GM23338 (cell line): ENCODE measurements around the gene C3orf49. TPM values are rescaled to one million over a fixed set of nuclear protein-coding genes. Genes with fewer than 3 reads are reported as not detected.

ENCODE experiments used
- ATAC-seq: fragments of 200-7000 bp; cut with Tn5 transposase; 3 replicates; pipeline ENCODE4 v1.9.1; 2020
- DNase-seq: peaks from one replicate; pipeline ENCODE4 v3.0.0-alpha.2; 2015; ENCODE audit warnings: low spot score
- H2AFZ ChIP-seq: fragments of 200-600 bp; sonication (generic); 2 replicates; pipeline ENCODE4 v1.8.0; 2016; ENCODE audit warnings: antibody characterized with exemption, mild to moderate bottlenecking, moderate library complexity
- H3F3A ChIP-seq: fragments of 200-600 bp; sonication (generic); replicated peaks from 2 replicates; pipeline ENCODE4 v1.8.0; 2017; ENCODE audit warnings: antibody characterized with exemption, mixed run types, low read depth
- H3K27ac ChIP-seq: fragments of 200-600 bp; sonication (generic); 2 replicates; pipeline ENCODE4 v1.6.1; 2016; ENCODE audit warnings: low read depth
- H3K27me3 ChIP-seq: fragments of 200-600 bp; sonication (generic); 2 replicates; pipeline ENCODE4 v1.8.0; 2016; ENCODE audit warnings: mild to moderate bottlenecking, mixed run types, moderate library complexity; ENCODE audit not compliant: insufficient read depth
- H3K36me3 ChIP-seq: fragments of 200-600 bp; sonication (generic); 2 replicates; pipeline ENCODE4 v1.8.0; 2016; ENCODE audit warnings: mild to moderate bottlenecking; ENCODE audit not compliant: insufficient read depth
- H3K4me1 ChIP-seq: fragments of 200-600 bp; sonication (generic); 2 replicates; pipeline ENCODE4 v1.8.0; 2016; ENCODE audit warnings: mild to moderate bottlenecking, moderate library complexity; ENCODE audit not compliant: insufficient read depth
- H3K4me2 ChIP-seq: fragments of 200-600 bp; sonication (generic); 2 replicates; pipeline ENCODE4 v1.7.1; 2017; ENCODE audit warnings: mixed run types
- H3K4me3 ChIP-seq: fragments of 200-600 bp; sonication (generic); 2 replicates; pipeline ENCODE4 v1.6.1; 2016; ENCODE audit warnings: mixed run types
- H3K79me2 ChIP-seq: fragments of 200-600 bp; sonication (generic); replicated peaks from 2 replicates; pipeline ENCODE4 v1.8.0; 2017; ENCODE audit warnings: mild to moderate bottlenecking; ENCODE audit not compliant: insufficient read depth
- H3K9me2 ChIP-seq: fragments of 200-600 bp; sonication (generic); 2 replicates; pipeline ENCODE4 v1.8.0; 2017; ENCODE audit not compliant: insufficient read depth
- H4K20me1 ChIP-seq: fragments of 200-600 bp; sonication (generic); replicated peaks from 2 replicates; pipeline ENCODE4 v1.8.0; 2017; ENCODE audit warnings: mild to moderate bottlenecking; ENCODE audit not compliant: insufficient read depth
- H3K27ac Mint-ChIP-seq: 2 replicates; pipeline ENCODE4 v1.8.0; 2020; ENCODE audit warnings: inconsistent platforms, mild to moderate bottlenecking, moderate library complexity, mixed read lengths
- H3K27me3 Mint-ChIP-seq: 3 replicates; pipeline ENCODE4 v1.8.0; 2022; ENCODE audit warnings: low read depth, mild to moderate bottlenecking, moderate library complexity, mixed read lengths, inconsistent platforms; ENCODE audit not compliant: insufficient read depth, poor library complexity
- H3K36me3 Mint-ChIP-seq: 3 replicates; pipeline ENCODE4 v1.8.0; 2021; ENCODE audit warnings: low read depth, mild to moderate bottlenecking, inconsistent platforms, moderate library complexity, mixed read lengths
- H3K4me1 Mint-ChIP-seq: 3 replicates; pipeline ENCODE4 v1.8.0; 2020; ENCODE audit warnings: mild to moderate bottlenecking, inconsistent platforms, mixed read lengths
- H3K4me3 Mint-ChIP-seq: 3 replicates; pipeline ENCODE4 v1.8.0; 2021; ENCODE audit warnings: moderate library complexity, mild to moderate bottlenecking, inconsistent platforms, mixed read lengths
- H3K9me3 Mint-ChIP-seq: 3 replicates; pipeline ENCODE4 v1.8.0; 2020; ENCODE audit warnings: moderate library complexity, mild to moderate bottlenecking, inconsistent platforms, mixed read lengths
- CREB1 ChIP-seq: fragments of 250-450 bp; sonication (Bioruptor Pico); IDR thresholded peaks from 2 replicates; pipeline ENCODE4 v1.5.0; 2020; ENCODE audit warnings: low read depth, mild to moderate bottlenecking, moderate library complexity
- CTCF ChIP-seq, 2 experiments: fragments of 200-600 bp in 1 of 2; sonication (generic) in 1 of 2; conservative IDR thresholded peaks; 2 replicates each; pipeline versions ENCODE4 v1.5.1 to v1.6.1; 2016 to 2017; ENCODE audit warnings: antibody characterized with exemption in 2 of 2, low read depth in 2 of 2, mild to moderate bottlenecking in 2 of 2, moderate library complexity in 1 of 2
- EZH2 ChIP-seq: fragments of 200-600 bp; sonication (generic); IDR thresholded peaks from one replicate; pipeline ENCODE4 v1.8.0; 2017; ENCODE audit warnings: antibody characterized with exemption, mild to moderate bottlenecking, low read depth; ENCODE audit not compliant: unreplicated experiment
- EZH2phosphoT487 ChIP-seq: fragments of 200-600 bp; sonication (generic); IDR thresholded peaks from one replicate; pipeline ENCODE4 v1.8.1; 2018; ENCODE audit warnings: antibody characterized with exemption; ENCODE audit not compliant: unreplicated experiment
- JUNB ChIP-seq: IDR thresholded peaks from one replicate; pipeline ENCODE4 v1.6.1; 2016; ENCODE audit warnings: antibody characterized with exemption; ENCODE audit not compliant: unreplicated experiment
- NANOG ChIP-seq: IDR thresholded peaks from 2 replicates; pipeline ENCODE4 v1.6.1; 2016; ENCODE audit warnings: antibody characterized with exemption, borderline replicate concordance
- POLR2AphosphoS5 ChIP-seq: IDR thresholded peaks from 2 replicates; pipeline ENCODE4 v1.6.1; 2016; ENCODE audit warnings: antibody characterized with exemption, low read depth
- REST ChIP-seq: IDR thresholded peaks from one replicate; pipeline ENCODE4 v1.6.1; 2018; ENCODE audit warnings: antibody characterized with exemption; ENCODE audit not compliant: unreplicated experiment
- STAT1 ChIP-seq: IDR thresholded peaks from one replicate; pipeline ENCODE4 v1.6.1; 2016; ENCODE audit warnings: antibody characterized with exemption; ENCODE audit not compliant: unreplicated experiment
- ZNF114 ChIP-seq: fragments of 250-450 bp; sonication (Bioruptor Pico); IDR thresholded peaks from 2 replicates; pipeline ENCODE4 v1.5.0; 2020; ENCODE audit warnings: mild to moderate bottlenecking, moderate library complexity
- ZNF331 ChIP-seq: fragments of 250-450 bp; sonication (Bioruptor Pico); IDR thresholded peaks from 2 replicates; pipeline ENCODE4 v1.5.0; 2020; ENCODE audit warnings: low read depth, mild to moderate bottlenecking, moderate library complexity
- polyA plus RNA-seq: library from polyadenylated mRNA; unstranded; fragments of >200 nt; fragmentation: Nextera tagmentation; extraction: Ambion mirVana; gene quantifications from 2 replicates; pipeline ENCODE4 v1.2.1, GENCODE V29; 2016
- total RNA-seq: library from RNA; depleted of rRNA; stranded (reverse); fragments of >200 nt; shearing (Covaris generic); gene quantifications from 2 replicates; pipeline ENCODE4 v1.2.3, GENCODE V29; 2014
- TF ChIP-seq, protein P1 (sequence below): IDR thresholded peaks from 2 replicates; pipeline ENCODE4 v1.6.1; 2016; ENCODE audit warnings: antibody characterized with exemption
- TF ChIP-seq, protein P2 (sequence below): fragments of 250-450 bp; sonication (Bioruptor Pico); IDR thresholded peaks from 2 replicates; pipeline ENCODE4 v1.5.0; 2020; ENCODE audit warnings: mild to moderate bottlenecking, moderate library complexity

The C3orf49 gene
- total and polyA plus RNA-seq, 2 experiments from 2014 or later: 0.23 TPM; not detected in 1

GRCh38 chr3:63800097-63800496 is 19.0 kb upstream of the C3orf49 start:
- no peaks in the 10 kb centered on the region for H3K27me3 Mint-ChIP-seq
- H3K9me3 Mint-ChIP-seq: no peaks in the 10 kb centered on the region
- H3K27ac ChIP-seq: no peak overlapping the region
- no peaks in the 10 kb centered on the region for H3F3A ChIP-seq
- no peaks in the 10 kb centered on the region for H3K36me3 ChIP-seq
- ATAC-seq: no peak
- H3K4me1 ChIP-seq: no peaks in the 10 kb centered on the region
- no peak overlapping the region for H3K4me3 ChIP-seq
- H3K4me1 Mint-ChIP-seq: no peaks in the 10 kb centered on the region
- H3K4me2 ChIP-seq: no peak overlapping the region
- no peak overlapping the region for H2AFZ ChIP-seq
- H3K79me2 ChIP-seq: no peaks in the 10 kb centered on the region
- H3K27ac Mint-ChIP-seq: no peak overlapping the region
- H4K20me1 ChIP-seq: no peaks in the 10 kb centered on the region
- DNase-seq: no peak
- no peaks in the 10 kb centered on the region for H3K27me3 ChIP-seq
- H3K36me3 Mint-ChIP-seq: no peaks in the 10 kb centered on the region
- H3K9me2 ChIP-seq: peaks cover 2% of the 10 kb centered on the region; the same call in 1 of the 2 replicates
- H3K4me3 Mint-ChIP-seq: no peak overlapping the region
- TF ChIP-seq JUNB: no peak
- TF ChIP-seq NANOG: no peak
- no peak for TF ChIP-seq REST
- TF ChIP-seq POLR2AphosphoS5: no peak
- no peak for TF ChIP-seq EZH2
- TF ChIP-seq CTCF (conservative IDR thresholded peaks at IDR 0.05; ENCODE audit: low read depth in 2 of 2): no peak
- TF ChIP-seq, protein P1, sequence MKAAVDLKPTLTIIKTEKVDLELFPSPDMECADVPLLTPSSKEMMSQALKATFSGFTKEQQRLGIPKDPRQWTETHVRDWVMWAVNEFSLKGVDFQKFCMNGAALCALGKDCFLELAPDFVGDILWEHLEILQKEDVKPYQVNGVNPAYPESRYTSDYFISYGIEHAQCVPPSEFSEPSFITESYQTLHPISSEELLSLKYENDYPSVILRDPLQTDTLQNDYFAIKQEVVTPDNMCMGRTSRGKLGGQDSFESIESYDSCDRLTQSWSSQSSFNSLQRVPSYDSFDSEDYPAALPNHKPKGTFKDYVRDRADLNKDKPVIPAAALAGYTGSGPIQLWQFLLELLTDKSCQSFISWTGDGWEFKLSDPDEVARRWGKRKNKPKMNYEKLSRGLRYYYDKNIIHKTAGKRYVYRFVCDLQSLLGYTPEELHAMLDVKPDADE: no peak
- no peak for TF ChIP-seq ZNF114 (CRISPR knock-in tag)
- no peak for TF ChIP-seq STAT1
- TF ChIP-seq, protein P2, sequence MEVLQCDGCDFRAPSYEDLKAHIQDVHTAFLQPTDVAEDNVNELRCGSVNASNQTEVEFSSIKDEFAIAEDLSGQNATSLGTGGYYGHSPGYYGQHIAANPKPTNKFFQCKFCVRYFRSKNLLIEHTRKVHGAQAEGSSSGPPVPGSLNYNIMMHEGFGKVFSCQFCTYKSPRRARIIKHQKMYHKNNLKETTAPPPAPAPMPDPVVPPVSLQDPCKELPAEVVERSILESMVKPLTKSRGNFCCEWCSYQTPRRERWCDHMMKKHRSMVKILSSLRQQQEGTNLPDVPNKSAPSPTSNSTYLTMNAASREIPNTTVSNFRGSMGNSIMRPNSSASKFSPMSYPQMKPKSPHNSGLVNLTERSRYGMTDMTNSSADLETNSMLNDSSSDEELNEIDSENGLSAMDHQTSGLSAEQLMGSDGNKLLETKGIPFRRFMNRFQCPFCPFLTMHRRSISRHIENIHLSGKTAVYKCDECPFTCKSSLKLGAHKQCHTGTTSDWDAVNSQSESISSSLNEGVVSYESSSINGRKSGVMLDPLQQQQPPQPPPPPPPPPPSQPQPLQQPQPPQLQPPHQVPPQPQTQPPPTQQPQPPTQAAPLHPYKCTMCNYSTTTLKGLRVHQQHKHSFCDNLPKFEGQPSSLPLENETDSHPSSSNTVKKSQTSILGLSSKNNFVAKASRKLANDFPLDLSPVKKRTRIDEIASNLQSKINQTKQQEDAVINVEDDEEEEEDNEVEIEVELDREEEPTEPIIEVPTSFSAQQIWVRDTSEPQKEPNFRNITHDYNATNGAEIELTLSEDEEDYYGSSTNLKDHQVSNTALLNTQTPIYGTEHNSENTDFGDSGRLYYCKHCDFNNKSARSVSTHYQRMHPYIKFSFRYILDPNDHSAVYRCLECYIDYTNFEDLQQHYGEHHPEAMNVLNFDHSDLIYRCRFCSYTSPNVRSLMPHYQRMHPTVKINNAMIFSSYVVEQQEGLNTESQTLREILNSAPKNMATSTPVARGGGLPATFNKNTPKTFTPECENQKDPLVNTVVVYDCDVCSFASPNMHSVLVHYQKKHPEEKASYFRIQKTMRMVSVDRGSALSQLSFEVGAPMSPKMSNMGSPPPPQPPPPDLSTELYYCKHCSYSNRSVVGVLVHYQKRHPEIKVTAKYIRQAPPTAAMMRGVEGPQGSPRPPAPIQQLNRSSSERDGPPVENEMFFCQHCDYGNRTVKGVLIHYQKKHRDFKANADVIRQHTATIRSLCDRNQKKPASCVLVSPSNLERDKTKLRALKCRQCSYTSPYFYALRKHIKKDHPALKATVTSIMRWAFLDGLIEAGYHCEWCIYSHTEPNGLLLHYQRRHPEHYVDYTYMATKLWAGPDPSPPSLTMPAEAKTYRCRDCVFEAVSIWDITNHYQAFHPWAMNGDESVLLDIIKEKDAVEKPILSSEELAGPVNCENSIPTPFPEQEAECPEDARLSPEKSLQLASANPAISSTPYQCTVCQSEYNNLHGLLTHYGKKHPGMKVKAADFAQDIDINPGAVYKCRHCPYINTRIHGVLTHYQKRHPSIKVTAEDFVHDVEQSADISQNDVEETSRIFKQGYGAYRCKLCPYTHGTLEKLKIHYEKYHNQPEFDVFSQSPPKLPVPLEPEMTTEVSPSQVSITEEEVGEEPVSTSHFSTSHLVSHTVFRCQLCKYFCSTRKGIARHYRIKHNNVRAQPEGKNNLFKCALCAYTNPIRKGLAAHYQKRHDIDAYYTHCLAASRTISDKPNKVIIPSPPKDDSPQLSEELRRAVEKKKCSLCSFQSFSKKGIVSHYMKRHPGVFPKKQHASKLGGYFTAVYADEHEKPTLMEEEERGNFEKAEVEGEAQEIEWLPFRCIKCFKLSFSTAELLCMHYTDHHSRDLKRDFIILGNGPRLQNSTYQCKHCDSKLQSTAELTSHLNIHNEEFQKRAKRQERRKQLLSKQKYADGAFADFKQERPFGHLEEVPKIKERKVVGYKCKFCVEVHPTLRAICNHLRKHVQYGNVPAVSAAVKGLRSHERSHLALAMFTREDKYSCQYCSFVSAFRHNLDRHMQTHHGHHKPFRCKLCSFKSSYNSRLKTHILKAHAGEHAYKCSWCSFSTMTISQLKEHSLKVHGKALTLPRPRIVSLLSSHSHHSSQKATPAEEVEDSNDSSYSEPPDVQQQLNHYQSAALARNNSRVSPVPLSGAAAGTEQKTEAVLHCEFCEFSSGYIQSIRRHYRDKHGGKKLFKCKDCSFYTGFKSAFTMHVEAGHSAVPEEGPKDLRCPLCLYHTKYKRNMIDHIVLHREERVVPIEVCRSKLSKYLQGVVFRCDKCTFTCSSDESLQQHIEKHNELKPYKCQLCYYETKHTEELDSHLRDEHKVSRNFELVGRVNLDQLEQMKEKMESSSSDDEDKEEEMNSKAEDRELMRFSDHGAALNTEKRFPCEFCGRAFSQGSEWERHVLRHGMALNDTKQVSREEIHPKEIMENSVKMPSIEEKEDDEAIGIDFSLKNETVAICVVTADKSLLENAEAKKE (CRISPR knock-in tag): no peak
- no peak for TF ChIP-seq EZH2phosphoT487
- no peak for TF ChIP-seq CREB1 (CRISPR knock-in tag)
- TF ChIP-seq ZNF331 (CRISPR knock-in tag): no peak
